SK-N-SH (cell line): Measurements from ENCODE around the gene TRIM5. TPM values are rescaled to one million over a fixed set of nuclear protein-coding genes. Genes with fewer than 3 reads are reported as not detected.

ENCODE experiments used
- CTCF ChIA-PET: fragments of 300-600, 350-600 bp; formaldehyde crosslinking; extraction: SDS; loops from one replicate; lab custom pipeline; 2021; lab: Yijun Ruan, JAX
- POLR2A ChIA-PET: fragments of 350-600 bp; sonication (Branson Sonifier 250); formaldehyde crosslinking; extraction: SDS; loops from one replicate; lab custom pipeline; 2020; ENCODE audit warnings: antibody characterized with exemption, inconsistent platforms; lab: Yijun Ruan, JAX
- DNase-seq: peaks from one replicate; pipeline ENCODE4 v3.0.0; 2012
- H2AFZ ChIP-seq: fragments of 200-600 bp; sonication (generic); 2 replicates; pipeline ENCODE4 v1.8.1; 2016; ENCODE audit warnings: antibody characterized with exemption, mild to moderate bottlenecking, low read depth
- H3F3A ChIP-seq: fragments of 200-600 bp; sonication (generic); replicated peaks from 2 replicates; pipeline ENCODE3; 2016; ENCODE audit warnings: antibody characterized with exemption, mild to moderate bottlenecking; ENCODE audit not compliant: insufficient read depth
- H3K27ac ChIP-seq, 2 experiments: fragments of 200-500 bp in 1 of 2; fragments of 200-600 bp in 1 of 2; sonication (Bioruptor generic) in 1 of 2; sonication (generic), shearing (Covaris generic) in 1 of 2; 2 replicates each; pipeline versions ENCODE4 v1.5.1 to v1.6.1; 2014 to 2016; ENCODE audit warnings: low read depth in 2 of 2, inconsistent platforms in 1 of 2, low read length in 1 of 2, mild to moderate bottlenecking in 1 of 2, mixed read lengths in 1 of 2
- H3K27me3 ChIP-seq: fragments of 200-600 bp; sonication (generic), shearing (Covaris generic); 2 replicates; pipeline ENCODE4 v1.6.1; 2016; ENCODE audit warnings: mixed run types; ENCODE audit not compliant: insufficient read depth
- H3K36me3 ChIP-seq, 2 experiments: fragments of 200-500 bp in 1 of 2; fragments of 200-600 bp in 1 of 2; sonication (Bioruptor generic) in 1 of 2; sonication (generic) in 1 of 2; replicated peaks in 1 of 2; 2 replicates each; pipeline versions ENCODE3 to v1.5.1; 2014 to 2016; ENCODE audit warnings: low read length in 1 of 2, mild to moderate bottlenecking in 1 of 2; ENCODE audit not compliant: insufficient read depth in 2 of 2, control insufficient read depth in 1 of 2
- H3K4me1 ChIP-seq, 2 experiments: fragments of 200-500 bp in 1 of 2; fragments of 200-600 bp in 1 of 2; sonication (Bioruptor generic) in 1 of 2; sonication (generic), shearing (Covaris generic) in 1 of 2; 2 replicates each; pipeline versions ENCODE4 v1.5.1 to v1.6.1; 2014 to 2016; ENCODE audit warnings: low read depth in 1 of 2, low read length in 1 of 2, mixed run types in 1 of 2; ENCODE audit not compliant: insufficient read depth in 2 of 2, control insufficient read depth in 1 of 2
- H3K4me2 ChIP-seq: fragments of 200-600 bp; sonication (generic), shearing (Covaris generic); 2 replicates; pipeline ENCODE4 v1.6.1; 2017; ENCODE audit warnings: mixed run types
- H3K4me3 ChIP-seq, 2 experiments: fragments of 200-500 bp in 1 of 2; fragments of 200-600 bp in 1 of 2; sonication (Bioruptor generic) in 1 of 2; sonication (generic), shearing (Covaris generic) in 1 of 2; 2 replicates each; pipeline versions ENCODE4 v1.5.1 to v1.8.1; 2014 to 2016; ENCODE audit warnings: low read depth in 2 of 2, inconsistent platforms in 1 of 2, low read length in 1 of 2, mild to moderate bottlenecking in 1 of 2, mixed read lengths in 1 of 2, moderate library complexity in 1 of 2
- H3K79me2 ChIP-seq: fragments of 200-600 bp; sonication (generic); 2 replicates; pipeline ENCODE4 v1.8.1; 2017; ENCODE audit warnings: mild to moderate bottlenecking; ENCODE audit not compliant: insufficient read depth
- H3K9ac ChIP-seq: fragments of 200-600 bp; sonication (generic); 2 replicates; pipeline ENCODE4 v1.6.1; 2017; ENCODE audit warnings: mixed run types
- H3K9me2 ChIP-seq: fragments of 200-600 bp; sonication (generic); 2 replicates; pipeline ENCODE4 v1.6.1; 2017; ENCODE audit warnings: mixed run types
- H3K9me3 ChIP-seq: fragments of 200-600 bp; sonication (generic); 2 replicates; pipeline ENCODE4 v1.6.1; 2017; ENCODE audit warnings: mixed run types, mild to moderate bottlenecking, moderate library complexity
- H4K20me1 ChIP-seq: fragments of 200-600 bp; sonication (generic); 2 replicates; pipeline ENCODE4 v1.6.1; 2017; ENCODE audit warnings: mild to moderate bottlenecking, mixed run types; ENCODE audit not compliant: insufficient read depth
- CHD2 ChIP-seq: fragments of 150-350 bp; IDR thresholded peaks from 2 replicates; pipeline ENCODE4 v1.6.1; 2018; ENCODE audit warnings: low read length; ENCODE audit not compliant: partially characterized antibody
- EZH2phosphoT487 ChIP-seq: fragments of 200-600 bp; sonication (generic); IDR thresholded peaks from 2 replicates; pipeline ENCODE4 v1.6.1; 2017; ENCODE audit warnings: low read depth, mixed run types, mild to moderate bottlenecking, antibody characterized with exemption, moderate library complexity, borderline replicate concordance
- FOSL2 ChIP-seq: IDR thresholded peaks from 2 replicates; pipeline ENCODE4 v1.4.0; 2012; ENCODE audit warnings: low read depth, mild to moderate bottlenecking, moderate library complexity, borderline replicate concordance
- FOXM1 ChIP-seq: IDR thresholded peaks from 2 replicates; pipeline ENCODE4 v1.4.0; 2012; ENCODE audit warnings: low read depth, mild to moderate bottlenecking
- GABPA ChIP-seq: IDR thresholded peaks from 2 replicates; pipeline ENCODE4 v1.4.0; 2012; ENCODE audit warnings: low read depth, mild to moderate bottlenecking
- GATA2 ChIP-seq: sonication (generic); formaldehyde crosslinking; IDR thresholded peaks from 2 replicates; pipeline ENCODE4 v1.5.0; 2020; ENCODE audit warnings: mild to moderate bottlenecking, missing genetic modification reagents
- JUND ChIP-seq: IDR thresholded peaks from 2 replicates; pipeline ENCODE4 v1.4.0; 2012
- NFIC ChIP-seq: IDR thresholded peaks from 2 replicates; pipeline ENCODE4 v1.4.0; 2012; ENCODE audit warnings: borderline replicate concordance
- NRF1 ChIP-seq: IDR thresholded peaks from 2 replicates; pipeline ENCODE4 v1.6.1; 2012; ENCODE audit warnings: low read depth, mild to moderate bottlenecking, low read length
- RCOR1 ChIP-seq: fragments of 150-350 bp; IDR thresholded peaks from 2 replicates; pipeline ENCODE4 v1.6.1; 2017; ENCODE audit warnings: antibody characterized with exemption, low read length
- RFX5 ChIP-seq: IDR thresholded peaks from 2 replicates; pipeline ENCODE4 v1.6.1; 2012; ENCODE audit warnings: mild to moderate bottlenecking, improper control_type of control experiment, low read length
- RXRA ChIP-seq: IDR thresholded peaks from 2 replicates; pipeline ENCODE4 v1.4.0; 2012; ENCODE audit warnings: low read depth, mild to moderate bottlenecking, borderline replicate concordance
- SIN3A ChIP-seq: IDR thresholded peaks from 2 replicates; pipeline ENCODE4 v1.6.1; 2012; ENCODE audit warnings: low read depth, mild to moderate bottlenecking, low read length, moderate library complexity, borderline replicate concordance
- SMC3 ChIP-seq: IDR thresholded peaks from 2 replicates; pipeline ENCODE4 v1.6.1; 2012; ENCODE audit warnings: low read depth, low read length, improper control_type of control experiment
- TEAD4 ChIP-seq: IDR thresholded peaks from 2 replicates; pipeline ENCODE4 v1.4.0; 2012; ENCODE audit warnings: mild to moderate bottlenecking, borderline replicate concordance; ENCODE audit not compliant: insufficient read depth
- WGBS: methylation state at CpG from one replicate; pipeline ENCODE4 v1.1.6; 2017; ENCODE audit warnings: low lambda C conversion rate; 5-methylcytosine and 5-hydroxymethylcytosine counted together
- polyA plus RNA-seq, 3 experiments: library from polyadenylated mRNA; depleted of rRNA; stranded (reverse); fragments of >200 nt; gene quantifications; 2 replicates each; pipeline ENCODE4 v1.2.3, GENCODE V29; 2012
- TF ChIP-seq, protein P1 (sequence below): fragments of 200-600 bp; sonication (generic); IDR thresholded peaks from 2 replicates; pipeline ENCODE4 v1.6.1; 2017; ENCODE audit warnings: antibody characterized with exemption, mild to moderate bottlenecking, moderate library complexity
- TF ChIP-seq, protein P2 (sequence below): IDR thresholded peaks from 2 replicates; pipeline ENCODE4 v1.4.0; 2012; ENCODE audit warnings: low read depth
- TF ChIP-seq, protein P3 (sequence below): fragments of 150-350 bp; IDR thresholded peaks from 2 replicates; pipeline ENCODE4 v1.6.1; 2017; ENCODE audit warnings: antibody characterized with exemption, low read length, low read depth, borderline replicate concordance
- TF ChIP-seq, protein P4 (sequence below): fragments of 150-350 bp; IDR thresholded peaks from 2 replicates; pipeline ENCODE4 v1.6.1; 2016; ENCODE audit warnings: mild to moderate bottlenecking, low read depth, low read length

TRIM5 gene
- polyA plus RNA-seq, 1 of the 3 experiments (the other 2 are of a cell fraction) = 22.9 TPM

DNA sequence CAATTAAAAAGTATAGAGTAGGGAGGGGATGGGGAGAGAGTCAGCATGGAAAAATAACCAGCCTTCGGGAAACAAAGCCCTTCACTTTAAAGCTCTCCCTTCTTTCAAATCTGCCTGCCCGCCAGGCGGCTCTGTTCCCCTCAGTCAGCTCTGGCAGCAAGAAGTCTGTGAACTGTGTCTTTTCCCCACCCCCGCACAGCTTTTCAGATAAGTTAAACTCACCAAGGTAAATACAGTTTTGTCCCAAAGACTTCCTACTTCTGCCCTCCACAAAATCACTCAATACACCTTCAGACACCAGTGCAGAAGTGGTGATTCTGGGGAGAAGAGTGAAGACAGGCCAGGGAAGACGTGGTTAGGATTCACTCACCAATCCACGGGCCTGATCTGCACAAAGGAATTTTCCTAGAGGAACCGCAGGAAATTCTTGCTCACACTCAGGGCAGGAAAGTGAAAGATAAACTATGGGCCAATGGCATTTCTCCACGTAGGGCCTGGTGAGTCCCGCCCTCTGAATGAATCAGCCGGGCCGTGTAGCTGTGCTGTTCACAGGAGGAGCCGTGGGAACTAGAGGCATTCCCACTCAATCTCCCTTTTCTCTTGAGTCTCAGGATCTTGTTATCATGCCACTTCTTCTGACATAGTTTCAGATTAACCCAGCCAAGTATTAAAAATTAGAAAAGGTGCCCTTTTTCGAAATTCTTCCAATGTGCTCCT lies at the start of gene TRIM5 (continued):
- TF ChIP-seq JUND (peak; percentile 39), SIN3A (peak; percentile 17; the same call in 1 of the 2 replicates), RXRA (no peak)

DNA sequence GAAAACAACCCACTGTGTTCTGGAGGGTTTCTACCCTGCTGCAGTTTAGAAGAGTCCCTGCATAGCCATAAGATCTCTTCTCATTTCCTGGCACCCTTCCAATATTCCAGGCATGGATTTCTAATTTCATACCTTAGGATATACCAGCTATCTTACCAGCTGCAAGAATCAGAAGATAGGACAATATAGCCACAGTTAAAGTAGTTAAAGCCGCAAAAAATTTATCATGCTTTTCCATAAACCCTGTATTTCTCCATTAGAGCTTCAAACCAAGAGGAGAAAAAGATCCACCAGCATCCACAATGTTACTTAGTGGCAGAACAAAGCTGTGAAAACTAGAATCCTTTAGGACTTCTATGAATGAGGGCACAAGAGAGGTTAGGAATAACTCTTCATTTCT lies 42.8 kb upstream of the TRIM5 start:
- Histone ChIP-seq H3K9me3 (no peaks in the 10 kb centered on the region), H3K27me3 (no peaks in the 10 kb centered on the region; the same call in 1 of the 2 replicates), H3K79me2 (no peaks in the 10 kb centered on the region), H2AFZ (no peak overlapping the region), H3K4me1 (no peaks in the 10 kb centered on the region), H3K4me3 (no peak overlapping the region), H3K4me2 (no peak overlapping the region), H3K27ac (no peak overlapping the region), H3K36me3 (no peaks in the 10 kb centered on the region), H3K9me2 (no peaks in the 10 kb centered on the region), H4K20me1 (no peaks in the 10 kb centered on the region), H3F3A (no peaks in the 10 kb centered on the region), H3K9ac (no peak overlapping the region)
- no peak for TF ChIP-seq GABPA
- no peak for TF ChIP-seq RFX5
- TF ChIP-seq RXRA = no peak
- no peak for TF ChIP-seq RCOR1
- no peak for TF ChIP-seq FOSL2
- TF ChIP-seq TEAD4 = no peak
- TF ChIP-seq JUND = no peak
- no peak for TF ChIP-seq FOXM1
- TF ChIP-seq SIN3A = no peak
- no peak for TF ChIP-seq CHD2
- no peak for TF ChIP-seq EZH2phosphoT487
- no peak for TF ChIP-seq NFIC
- TF ChIP-seq, protein P1, sequence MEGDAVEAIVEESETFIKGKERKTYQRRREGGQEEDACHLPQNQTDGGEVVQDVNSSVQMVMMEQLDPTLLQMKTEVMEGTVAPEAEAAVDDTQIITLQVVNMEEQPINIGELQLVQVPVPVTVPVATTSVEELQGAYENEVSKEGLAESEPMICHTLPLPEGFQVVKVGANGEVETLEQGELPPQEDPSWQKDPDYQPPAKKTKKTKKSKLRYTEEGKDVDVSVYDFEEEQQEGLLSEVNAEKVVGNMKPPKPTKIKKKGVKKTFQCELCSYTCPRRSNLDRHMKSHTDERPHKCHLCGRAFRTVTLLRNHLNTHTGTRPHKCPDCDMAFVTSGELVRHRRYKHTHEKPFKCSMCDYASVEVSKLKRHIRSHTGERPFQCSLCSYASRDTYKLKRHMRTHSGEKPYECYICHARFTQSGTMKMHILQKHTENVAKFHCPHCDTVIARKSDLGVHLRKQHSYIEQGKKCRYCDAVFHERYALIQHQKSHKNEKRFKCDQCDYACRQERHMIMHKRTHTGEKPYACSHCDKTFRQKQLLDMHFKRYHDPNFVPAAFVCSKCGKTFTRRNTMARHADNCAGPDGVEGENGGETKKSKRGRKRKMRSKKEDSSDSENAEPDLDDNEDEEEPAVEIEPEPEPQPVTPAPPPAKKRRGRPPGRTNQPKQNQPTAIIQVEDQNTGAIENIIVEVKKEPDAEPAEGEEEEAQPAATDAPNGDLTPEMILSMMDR = no peak
- no peak for TF ChIP-seq SMC3
- TF ChIP-seq, protein P2, sequence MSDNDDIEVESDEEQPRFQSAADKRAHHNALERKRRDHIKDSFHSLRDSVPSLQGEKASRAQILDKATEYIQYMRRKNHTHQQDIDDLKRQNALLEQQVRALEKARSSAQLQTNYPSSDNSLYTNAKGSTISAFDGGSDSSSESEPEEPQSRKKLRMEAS = no peak
- TF ChIP-seq, protein P3, sequence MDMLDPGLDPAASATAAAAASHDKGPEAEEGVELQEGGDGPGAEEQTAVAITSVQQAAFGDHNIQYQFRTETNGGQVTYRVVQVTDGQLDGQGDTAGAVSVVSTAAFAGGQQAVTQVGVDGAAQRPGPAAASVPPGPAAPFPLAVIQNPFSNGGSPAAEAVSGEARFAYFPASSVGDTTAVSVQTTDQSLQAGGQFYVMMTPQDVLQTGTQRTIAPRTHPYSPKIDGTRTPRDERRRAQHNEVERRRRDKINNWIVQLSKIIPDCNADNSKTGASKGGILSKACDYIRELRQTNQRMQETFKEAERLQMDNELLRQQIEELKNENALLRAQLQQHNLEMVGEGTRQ = no peak
- TF ChIP-seq, protein P4, sequence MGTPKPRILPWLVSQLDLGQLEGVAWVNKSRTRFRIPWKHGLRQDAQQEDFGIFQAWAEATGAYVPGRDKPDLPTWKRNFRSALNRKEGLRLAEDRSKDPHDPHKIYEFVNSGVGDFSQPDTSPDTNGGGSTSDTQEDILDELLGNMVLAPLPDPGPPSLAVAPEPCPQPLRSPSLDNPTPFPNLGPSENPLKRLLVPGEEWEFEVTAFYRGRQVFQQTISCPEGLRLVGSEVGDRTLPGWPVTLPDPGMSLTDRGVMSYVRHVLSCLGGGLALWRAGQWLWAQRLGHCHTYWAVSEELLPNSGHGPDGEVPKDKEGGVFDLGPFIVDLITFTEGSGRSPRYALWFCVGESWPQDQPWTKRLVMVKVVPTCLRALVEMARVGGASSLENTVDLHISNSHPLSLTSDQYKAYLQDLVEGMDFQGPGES = no peak
- no peak for TF ChIP-seq NRF1
- TF ChIP-seq GATA2 (CRISPR knock-in tag) = no peak
- WGBS = 0% methylated on average over 1 of the region's 1 CpG
- ChIA-PET CTCF (no interaction called here), POLR2A (no interaction called here)
- no peak for DNase-seq
